Activated CD4-positive, alpha-beta T cell treated with anti-CD3 and anti-CD28 coated beads, Interleukin-2, Interleukin-6, amounts not matched to agents 100 ng/mL and 50 ng/mL, durations not matched to agents 16 hours and 8 hours (primary cell): ENCODE data around the gene VIM.

Experiments
- DNase-seq: peaks from one replicate; pipeline ENCODE4 v3.0.0-alpha.2; 2020

Gene VIM

DNA sequence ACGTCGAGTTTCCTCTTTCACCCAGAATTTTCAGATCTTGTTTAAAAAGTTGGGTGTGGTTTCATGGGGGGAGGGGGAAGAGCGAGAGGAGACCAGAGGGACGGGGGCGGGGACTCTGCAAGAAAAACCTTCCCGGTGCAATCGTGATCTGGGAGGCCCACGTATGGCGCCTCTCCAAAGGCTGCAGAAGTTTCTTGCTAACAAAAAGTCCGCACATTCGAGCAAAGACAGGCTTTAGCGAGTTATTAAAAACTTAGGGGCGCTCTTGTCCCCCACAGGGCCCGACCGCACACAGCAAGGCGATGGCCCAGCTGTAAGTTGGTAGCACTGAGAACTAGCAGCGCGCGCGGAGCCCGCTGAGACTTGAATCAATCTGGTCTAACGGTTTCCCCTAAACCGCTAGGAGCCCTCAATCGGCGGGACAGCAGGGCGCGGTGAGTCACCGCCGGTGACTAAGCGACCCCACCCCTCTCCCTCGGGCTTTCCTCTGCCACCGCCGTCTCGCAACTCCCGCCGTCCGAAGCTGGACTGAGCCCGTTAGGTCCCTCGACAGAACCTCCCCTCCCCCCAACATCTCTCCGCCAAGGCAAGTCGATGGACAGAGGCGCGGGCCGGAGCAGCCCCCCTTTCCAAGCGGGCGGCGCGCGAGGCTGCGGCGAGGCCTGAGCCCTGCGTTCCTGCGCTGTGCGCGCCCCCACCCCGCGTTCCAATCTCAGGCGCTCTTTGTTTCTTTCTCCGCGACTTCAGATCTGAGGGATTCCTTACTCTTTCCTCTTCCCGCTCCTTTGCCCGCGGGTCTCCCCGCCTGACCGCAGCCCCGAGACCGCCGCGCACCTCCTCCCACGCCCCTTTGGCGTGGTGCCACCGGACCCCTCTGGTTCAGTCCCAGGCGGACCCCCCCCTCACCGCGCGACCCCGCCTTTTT is at the start of gene VIM:
TSS of gene VIM (plus strand) at position 151 of the 925 bp plus-strand sequence. CDS start 1,182 bp downstream, outside the sequence.
- peak; percentile 95 for DNase-seq

- DNase-seq: no peak
Observed at GRCh38 chr10:17179002-17179401, 49.0 kb upstream of the VIM start.

GRCh38 chr10:17181110-17181509 is 46.9 kb upstream of the VIM start:
- no peak for DNase-seq

DNA sequence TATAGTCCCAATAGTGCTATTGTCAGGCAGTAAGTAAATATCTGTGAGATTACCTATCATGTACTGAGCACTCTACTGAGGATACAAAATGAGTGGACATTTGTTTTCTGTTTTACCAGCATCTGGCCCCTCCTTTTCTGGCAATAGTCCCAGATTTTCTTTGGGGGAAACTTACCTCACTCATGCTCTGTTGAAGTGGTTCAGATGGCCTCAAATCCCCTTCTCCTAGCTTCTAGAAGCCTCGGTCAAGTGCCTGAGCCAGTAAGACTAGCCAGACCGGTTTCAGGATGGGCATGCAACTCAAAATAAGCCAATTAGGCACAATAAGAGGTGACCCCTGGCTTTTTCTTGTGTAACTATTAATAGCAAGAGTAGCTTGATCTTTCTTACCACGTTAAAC is 46.3 kb upstream of the VIM start:
- DNase-seq: no peak

GRCh38 chr10:17183110-17183509 is 44.9 kb upstream of the VIM start:
- no peak for DNase-seq

DNA sequence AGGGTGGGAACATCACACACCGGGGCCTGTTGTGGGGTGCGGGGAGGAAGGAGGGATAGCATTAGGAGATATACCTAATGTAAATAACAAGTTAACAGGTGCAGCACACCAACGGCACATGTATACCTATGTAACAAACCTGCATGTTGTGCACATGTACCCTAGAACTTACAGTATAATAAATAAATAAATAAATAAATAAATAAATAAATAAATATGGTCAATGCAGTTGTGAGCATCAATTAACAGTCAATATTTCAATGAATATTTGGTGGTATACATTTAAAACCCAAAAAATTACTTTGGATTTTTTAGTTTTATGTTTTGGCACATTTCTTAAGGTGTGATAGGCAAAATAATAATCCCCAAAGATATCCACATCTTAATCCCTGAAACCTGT is 42.2 kb upstream of the VIM start:
- no peak for DNase-seq

- DNase-seq: no peak
Observed at GRCh38 chr10:17188644-17189172, 39.3 kb upstream of the VIM start.

DNA sequence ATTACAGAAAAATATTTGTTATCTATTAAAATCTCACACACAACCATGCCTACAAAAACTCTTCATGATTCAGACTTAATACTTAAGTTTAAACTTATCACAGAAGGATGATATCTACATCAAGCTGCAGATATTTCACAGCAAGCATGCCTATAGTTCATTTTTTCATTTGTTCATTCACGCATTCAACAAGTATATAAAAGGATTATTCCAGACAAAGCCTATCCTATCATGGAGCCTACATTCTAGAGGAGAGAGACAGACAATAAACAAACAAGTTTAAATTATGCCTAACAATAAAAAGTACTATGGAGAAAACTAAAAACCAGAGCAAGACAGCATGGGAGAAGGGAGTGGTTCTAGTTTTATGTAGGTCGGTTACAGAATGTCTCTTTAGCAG is 37.4 kb upstream of the VIM start:
- no peak for DNase-seq

- no peak for DNase-seq
Observed at GRCh38 chr10:17195083-17195482, 33.0 kb upstream of the VIM start.

- DNase-seq: no peak
Observed at GRCh38 chr10:17196045-17196444, 32.0 kb upstream of the VIM start.

GRCh38 chr10:17196573-17196972 is 31.5 kb upstream of the VIM start:
- DNase-seq: no peak

DNA sequence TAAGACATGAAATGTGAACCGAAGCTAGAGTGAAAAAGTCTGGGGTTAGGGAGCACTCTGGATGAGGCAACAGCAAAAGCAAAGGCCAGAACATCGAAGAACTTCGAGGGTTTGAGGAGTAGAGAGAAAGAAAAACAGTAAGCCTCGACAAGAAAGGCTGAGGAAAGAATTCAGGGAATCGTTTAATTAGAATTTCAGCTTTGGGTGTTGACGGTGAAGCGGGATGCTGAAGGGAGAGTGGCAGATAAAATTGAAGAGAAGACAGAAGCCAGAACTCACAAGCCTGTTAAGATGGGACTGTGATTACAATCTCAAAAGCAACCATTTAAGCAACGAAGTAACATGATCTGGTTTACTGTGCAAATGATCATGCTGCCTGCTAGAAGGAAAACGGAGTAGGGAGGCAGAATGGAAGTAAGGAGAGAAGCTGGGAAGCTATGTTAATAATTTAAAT is 28.7 kb upstream of the VIM start:
- no peak for DNase-seq

DNA sequence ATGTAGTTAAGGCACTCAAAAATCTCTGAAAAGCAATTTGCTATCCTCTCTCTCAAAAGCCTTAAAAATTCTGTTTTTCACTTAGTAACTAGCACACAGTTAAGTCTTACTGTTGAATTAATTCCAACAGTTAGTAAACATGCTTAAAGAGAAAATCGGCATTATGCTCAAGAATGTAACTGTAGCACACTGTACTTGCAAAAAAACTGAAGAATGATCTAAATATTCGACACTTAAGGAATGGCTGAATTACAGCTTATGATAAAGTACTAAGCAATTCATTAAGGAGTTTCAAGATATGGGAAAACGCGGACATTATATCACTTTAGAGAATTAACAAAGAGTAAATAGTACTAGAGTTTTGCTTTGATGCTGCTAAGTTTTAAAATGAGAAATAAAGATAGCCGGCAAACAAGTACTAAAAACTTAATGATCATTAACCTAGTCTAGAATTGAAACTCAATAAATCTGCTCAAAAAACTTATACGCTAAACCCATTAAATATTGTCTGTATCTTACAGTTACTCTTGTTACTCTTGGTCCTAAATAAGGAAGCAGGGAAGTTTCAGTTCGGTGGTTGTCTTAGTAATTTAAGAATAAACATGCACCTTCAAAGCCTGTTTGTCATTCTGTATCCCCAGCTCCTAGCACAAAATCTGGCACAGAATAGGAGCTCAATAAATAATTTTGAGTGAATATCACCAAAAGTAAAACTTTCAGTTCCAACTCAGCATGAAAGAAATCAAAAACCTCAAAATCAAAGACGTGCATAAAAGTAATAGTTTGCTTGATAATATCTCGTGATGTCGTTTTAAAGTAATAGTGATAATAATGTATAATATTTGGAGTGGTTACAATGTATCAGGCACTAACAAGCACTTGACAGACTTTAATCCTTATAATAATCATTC is 27.8 kb upstream of the VIM start:
- no peak for DNase-seq

GRCh38 chr10:17200912-17201793 is 26.9 kb upstream of the VIM start, which contains the start of gene TRDMT1:
Gene TRDMT1 (minus strand): TSS chr10:17201672. CDS start chr10:17201634, 38 bp downstream.
- peak; percentile 81 for DNase-seq

- DNase-seq: no peak
Observed at GRCh38 chr10:17201794-17202116, 26.3 kb upstream of the VIM start.

GRCh38 chr10:17202506-17202905 is 25.5 kb upstream of the VIM start:
- DNase-seq: no peak

DNA sequence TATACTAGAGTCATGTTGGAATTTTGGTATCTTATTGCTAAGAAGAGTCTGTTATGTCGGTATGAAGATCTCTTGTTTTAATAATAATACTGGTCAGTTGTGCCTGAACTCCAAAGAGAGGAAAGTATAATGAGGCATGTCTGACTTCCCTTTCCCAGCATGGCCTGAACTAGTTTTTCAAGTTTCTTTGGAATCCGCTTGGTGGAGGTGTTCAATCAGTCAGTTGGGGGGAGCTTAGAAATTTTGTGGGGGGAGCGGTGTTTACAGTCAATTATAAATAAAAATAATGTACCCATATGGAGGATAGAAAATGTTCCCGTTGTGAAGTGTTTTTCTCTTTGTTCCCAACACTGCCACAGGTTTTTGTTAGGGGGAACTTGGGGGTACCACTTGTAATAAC is 25.0 kb upstream of the VIM start:
- no peak for DNase-seq

DNA sequence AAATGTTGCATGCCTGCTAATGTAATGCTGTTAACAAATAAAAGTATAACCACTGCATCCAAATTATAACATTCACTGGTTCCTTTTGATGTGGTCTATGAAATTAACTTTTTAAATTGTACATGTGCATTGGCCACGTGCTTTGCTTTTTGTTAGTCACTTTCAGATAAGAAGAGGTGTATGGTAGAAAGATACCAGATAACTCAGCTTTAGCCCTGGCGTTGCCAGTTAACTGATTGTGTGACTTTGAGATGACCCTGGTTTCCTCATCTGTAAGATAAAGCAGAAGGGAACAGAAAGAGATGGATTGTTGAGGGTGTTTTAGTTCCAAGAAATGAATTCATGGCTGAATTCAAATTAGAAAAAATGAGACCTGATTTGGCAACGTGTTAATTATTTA is 24.6 kb upstream of the VIM start:
- no peak for DNase-seq

DNA sequence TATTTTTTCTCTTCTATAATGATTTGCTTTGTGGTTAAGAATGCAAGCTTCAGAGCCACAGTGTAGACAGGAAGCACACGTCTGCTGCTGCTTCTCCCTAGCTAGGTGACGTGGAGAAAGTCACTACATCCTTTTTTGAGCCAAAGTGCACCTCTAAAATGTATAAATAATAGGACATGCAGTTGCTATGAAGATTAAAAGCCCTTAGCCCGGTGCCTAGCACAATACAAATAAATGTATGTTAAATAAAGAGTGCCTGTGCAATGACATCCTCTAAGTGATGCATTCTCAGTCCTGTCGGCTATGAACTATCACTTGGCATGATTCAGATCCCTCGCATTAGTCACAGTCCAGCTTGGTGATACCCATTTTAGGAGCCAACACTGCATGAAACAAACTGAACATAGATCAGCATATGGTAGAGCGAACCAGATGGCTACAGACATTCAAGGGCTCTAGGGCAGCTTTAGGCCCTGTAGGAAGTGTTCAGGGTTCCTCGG is 21.8 kb upstream of the VIM start:
- DNase-seq: peak; percentile 74

- DNase-seq: no peak
Observed at GRCh38 chr10:17208476-17208875, 19.6 kb upstream of the VIM start.

DNA sequence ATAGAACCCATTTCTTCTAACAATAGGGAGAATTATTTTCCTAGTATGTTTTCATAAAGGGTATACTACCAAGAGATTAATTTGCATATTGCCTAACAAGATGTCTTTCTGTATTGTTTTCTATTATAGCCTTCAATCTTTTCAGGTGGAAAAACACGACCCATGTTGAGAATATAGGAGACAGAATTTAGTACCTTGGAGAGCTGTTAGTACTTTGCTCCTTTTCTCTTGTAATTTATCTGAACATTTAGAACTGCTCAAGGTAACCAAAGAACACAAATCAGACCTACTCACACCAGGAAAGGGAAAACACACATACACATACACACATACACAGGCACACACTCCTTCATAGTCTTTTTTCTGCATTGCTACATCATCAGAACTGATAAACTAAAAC is 18.7 kb upstream of the VIM start:
- no peak for DNase-seq

DNA sequence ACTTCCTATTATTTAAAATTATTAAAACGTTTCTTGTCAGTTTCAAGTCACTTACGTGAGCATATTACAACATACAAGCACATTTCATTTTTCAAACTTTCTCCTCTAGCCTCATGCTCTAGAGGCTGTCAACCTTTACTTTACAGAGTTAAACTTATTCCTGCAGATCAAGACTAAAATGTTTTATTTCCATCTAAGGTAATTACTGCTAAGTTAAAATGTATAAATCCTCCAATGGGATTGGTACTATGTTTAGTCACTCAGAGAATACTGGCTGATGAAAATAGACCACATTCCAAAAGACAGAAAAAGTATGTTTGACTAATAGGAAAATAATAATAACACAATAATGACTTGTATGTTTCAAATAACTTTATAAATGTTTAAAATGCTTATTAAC is 18.2 kb upstream of the VIM start:
- DNase-seq: no peak
